Progenitor cell of endocrine pancreas (in vitro differentiated cells): Measurements from ENCODE around the gene ERP44. TPM values are rescaled to one million over a fixed set of nuclear protein-coding genes. Genes with fewer than 3 reads are reported as not detected.
"Not testable (repeated sequence)": the region's sequence is repeated elsewhere in the genome, so short reads cannot be mapped to it uniquely, and the experiment has no call there.

ENCODE experiments used
- DNase-seq: peaks from one replicate; pipeline ENCODE4 v3.0.0; 2021; ENCODE audit warnings: low spot score; ENCODE audit not compliant: unreplicated experiment
- H3K27ac Mint-ChIP-seq: 2 replicates; pipeline ENCODE4 v1.8.0; 2021; ENCODE audit warnings: mild to moderate bottlenecking, moderate library complexity, mixed read lengths
- H3K27me3 Mint-ChIP-seq: 2 replicates; pipeline ENCODE4 v1.8.0; 2021; ENCODE audit warnings: mixed read lengths
- H3K36me3 Mint-ChIP-seq: 2 replicates; pipeline ENCODE4 v1.8.0; 2022; ENCODE audit warnings: mixed read lengths; ENCODE audit not compliant: insufficient read depth
- H3K4me1 Mint-ChIP-seq: 2 replicates; pipeline ENCODE4 v1.8.0; 2021; ENCODE audit warnings: low read depth, mixed read lengths
- H3K4me3 Mint-ChIP-seq: 2 replicates; pipeline ENCODE4 v1.8.0; 2021; ENCODE audit warnings: low read depth, mild to moderate bottlenecking, moderate library complexity, mixed read lengths
- H3K9me3 Mint-ChIP-seq: 2 replicates; pipeline ENCODE4 v1.8.0; 2021; ENCODE audit warnings: low read depth, mixed read lengths
- CTCF ChIP-seq: fragments of 200-600 bp; sonication (generic); IDR thresholded peaks from one replicate; pipeline ENCODE4 v1.5.0; 2021; ENCODE audit warnings: antibody characterized with exemption, mild to moderate bottlenecking; ENCODE audit not compliant: unreplicated experiment
- total RNA-seq: library from RNA; stranded (reverse); gene quantifications from 2 replicates; pipeline ENCODE4 v1.2.1, GENCODE V29; 2021

ERP44 gene
- total RNA-seq, 1 donor from 2014 or later, result 19.7 TPM

GRCh38 chr9:100066539-100066938, 32.3 kb downstream of the ERP44 start:
- peaks cover 8% of the 10 kb centered on the region for H3K36me3 Mint-ChIP-seq
- peaks cover 5% of the 10 kb centered on the region for H3K4me1 Mint-ChIP-seq
- peak overlapping the region; percentile 6 for H3K27ac Mint-ChIP-seq
- no peak for DNase-seq
- H3K27me3 Mint-ChIP-seq, result no peaks in the 10 kb centered on the region
- TF ChIP-seq CTCF, result no peak
- no peak overlapping the region for H3K4me3 Mint-ChIP-seq
- no peaks in the 10 kb centered on the region for H3K9me3 Mint-ChIP-seq

DNA sequence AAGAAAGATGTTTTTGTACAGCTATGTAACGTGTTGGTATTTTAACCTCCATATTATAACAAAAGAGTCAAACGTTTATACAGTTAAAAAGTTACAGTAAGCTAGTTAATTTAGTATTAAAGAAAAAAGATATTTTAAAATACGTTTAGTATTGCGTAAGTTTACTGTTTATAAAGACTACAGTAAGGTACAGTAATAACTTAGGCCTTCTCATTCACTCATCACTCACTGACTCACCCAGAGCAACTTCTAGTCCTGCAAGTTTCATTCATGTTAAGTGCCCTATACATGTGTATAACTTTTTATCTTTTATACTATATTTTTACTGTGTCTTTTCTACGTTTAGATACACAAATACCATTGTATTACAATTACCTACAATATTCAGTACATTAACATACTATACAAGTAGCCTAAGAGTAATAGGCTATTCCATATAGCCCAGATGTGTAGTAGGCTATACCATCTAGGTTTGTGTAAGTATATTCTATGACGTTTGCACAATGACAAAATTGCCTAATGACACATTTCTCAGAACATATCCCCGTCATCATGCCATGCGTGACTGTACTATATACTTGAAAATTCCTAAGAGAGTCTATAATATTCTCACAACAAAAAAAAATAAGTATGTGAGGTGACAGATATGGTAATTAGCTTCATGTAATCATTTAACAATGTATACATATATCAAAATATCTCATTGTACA, 33.8 kb downstream of the ERP44 start:
- H3K4me1 Mint-ChIP-seq, result peaks cover 5% of the 10 kb centered on the region
- no peaks in the 10 kb centered on the region for H3K27me3 Mint-ChIP-seq
- no peaks in the 10 kb centered on the region for H3K9me3 Mint-ChIP-seq
- no peak for TF ChIP-seq CTCF
- DNase-seq, result no peak
- H3K36me3 Mint-ChIP-seq, result peaks cover 8% of the 10 kb centered on the region
- H3K27ac Mint-ChIP-seq, result no peak overlapping the region
- no peak overlapping the region for H3K4me3 Mint-ChIP-seq

GRCh38 chr9:100063185-100063584, 35.6 kb downstream of the ERP44 start:
- no peaks in the 10 kb centered on the region for H3K27me3 Mint-ChIP-seq
- H3K36me3 Mint-ChIP-seq, result peaks cover 8% of the 10 kb centered on the region
- no peak for TF ChIP-seq CTCF
- peaks cover 5% of the 10 kb centered on the region for H3K4me1 Mint-ChIP-seq
- DNase-seq, result no peak
- H3K27ac Mint-ChIP-seq, result no peak overlapping the region
- no peaks in the 10 kb centered on the region for H3K9me3 Mint-ChIP-seq
- H3K4me3 Mint-ChIP-seq, result no peak overlapping the region

GRCh38 chr9:100062683-100063082, 36.1 kb downstream of the ERP44 start:
- H3K27ac Mint-ChIP-seq, result not testable (repeated sequence)

GRCh38 chr9:100058699-100059579, 39.9 kb downstream of the ERP44 start:
- peaks cover 16% of the 10 kb centered on the region for H3K4me1 Mint-ChIP-seq
- peaks cover 9% of the 10 kb centered on the region for H3K36me3 Mint-ChIP-seq
- no peaks in the 10 kb centered on the region for H3K27me3 Mint-ChIP-seq
- no peak overlapping the region for H3K4me3 Mint-ChIP-seq
- H3K9me3 Mint-ChIP-seq, result no peaks in the 10 kb centered on the region
- no peak for TF ChIP-seq CTCF
- no peak for DNase-seq
- no peak overlapping the region for H3K27ac Mint-ChIP-seq

More at GRCh38 chr9:100062683-100063082, 36.1 kb downstream of the ERP44 start:
- H3K9me3 Mint-ChIP-seq, H3K4me1 Mint-ChIP-seq, DNase-seq, H3K27me3 Mint-ChIP-seq, H3K4me3 Mint-ChIP-seq, H3K36me3 Mint-ChIP-seq: not testable (repeated sequence)
